Mesothelial cell of epicardium (in vitro differentiated cells): Measurements from ENCODE around the gene C19orf47. TPM values are rescaled to one million over a fixed set of nuclear protein-coding genes. Genes with fewer than 3 reads are reported as not detected.

Experiments
- DNase-seq, 2 experiments: peaks; one replicate each; pipeline ENCODE4 v3.0.0; 2021; ENCODE audit warnings: low spot score in 2 of 2; ENCODE audit not compliant: unreplicated experiment in 2 of 2
- H3K27ac Mint-ChIP-seq: 2 replicates; pipeline ENCODE4 v1.8.0; 2021; ENCODE audit warnings: mixed read lengths
- H3K27me3 Mint-ChIP-seq: 2 replicates; pipeline ENCODE4 v1.8.0; 2021; ENCODE audit warnings: low read depth, mixed read lengths
- H3K36me3 Mint-ChIP-seq: 2 replicates; pipeline ENCODE4 v1.8.0; 2021; ENCODE audit warnings: mixed read lengths
- H3K4me1 Mint-ChIP-seq: 2 replicates; pipeline ENCODE4 v1.8.0; 2021; ENCODE audit warnings: mixed read lengths
- H3K4me3 Mint-ChIP-seq: 2 replicates; pipeline ENCODE4 v1.8.0; 2021; ENCODE audit warnings: mild to moderate bottlenecking, moderate library complexity, mixed read lengths
- H3K9me3 Mint-ChIP-seq: 2 replicates; pipeline ENCODE4 v1.8.0; 2021; ENCODE audit warnings: mixed read lengths
- total RNA-seq: library from RNA; stranded (reverse); gene quantifications from 3 replicates; pipeline ENCODE4 v1.2.1, GENCODE V29; 2021
- TF ChIP-seq, protein P1 (sequence below): fragments of 200-600 bp; sonication (generic); IDR thresholded peaks from one replicate; pipeline ENCODE4 v1.5.0; 2021; ENCODE audit warnings: antibody characterized with exemption; ENCODE audit not compliant: unreplicated experiment

Gene C19orf47
- total RNA-seq, 1 donor from 2014 or later = 17.8 TPM

- Mint-ChIP-seq H3K9me3 (no peaks in the 10 kb centered on the region), H3K27ac (peak overlapping the region; percentile 21)
These were observed 31.4 kb upstream of the C19orf47 start for GRCh38 chr19:40379446-40380198.

GRCh38 chr19:40378509-40378908, 30.3 kb upstream of the C19orf47 start:
- H3K27me3 Mint-ChIP-seq = no peaks in the 10 kb centered on the region
- no peak overlapping the region for H3K4me3 Mint-ChIP-seq
- H3K9me3 Mint-ChIP-seq = no peaks in the 10 kb centered on the region
- H3K4me1 Mint-ChIP-seq = no peaks in the 10 kb centered on the region
- no peak overlapping the region for H3K27ac Mint-ChIP-seq
- TF ChIP-seq, protein P1, sequence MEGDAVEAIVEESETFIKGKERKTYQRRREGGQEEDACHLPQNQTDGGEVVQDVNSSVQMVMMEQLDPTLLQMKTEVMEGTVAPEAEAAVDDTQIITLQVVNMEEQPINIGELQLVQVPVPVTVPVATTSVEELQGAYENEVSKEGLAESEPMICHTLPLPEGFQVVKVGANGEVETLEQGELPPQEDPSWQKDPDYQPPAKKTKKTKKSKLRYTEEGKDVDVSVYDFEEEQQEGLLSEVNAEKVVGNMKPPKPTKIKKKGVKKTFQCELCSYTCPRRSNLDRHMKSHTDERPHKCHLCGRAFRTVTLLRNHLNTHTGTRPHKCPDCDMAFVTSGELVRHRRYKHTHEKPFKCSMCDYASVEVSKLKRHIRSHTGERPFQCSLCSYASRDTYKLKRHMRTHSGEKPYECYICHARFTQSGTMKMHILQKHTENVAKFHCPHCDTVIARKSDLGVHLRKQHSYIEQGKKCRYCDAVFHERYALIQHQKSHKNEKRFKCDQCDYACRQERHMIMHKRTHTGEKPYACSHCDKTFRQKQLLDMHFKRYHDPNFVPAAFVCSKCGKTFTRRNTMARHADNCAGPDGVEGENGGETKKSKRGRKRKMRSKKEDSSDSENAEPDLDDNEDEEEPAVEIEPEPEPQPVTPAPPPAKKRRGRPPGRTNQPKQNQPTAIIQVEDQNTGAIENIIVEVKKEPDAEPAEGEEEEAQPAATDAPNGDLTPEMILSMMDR = no peak
- H3K36me3 Mint-ChIP-seq = peaks cover 26% of the 10 kb centered on the region
- DNase-seq = no peak

More at GRCh38 chr19:40379446-40380198, 31.4 kb upstream of the C19orf47 start:
- DNase-seq = no peak
- Mint-ChIP-seq H3K4me1 (no peaks in the 10 kb centered on the region), H3K27me3 (no peaks in the 10 kb centered on the region), H3K4me3 (no peak overlapping the region), H3K36me3 (peaks cover 22% of the 10 kb centered on the region)
- TF ChIP-seq, protein P1 = no peak

- no peak overlapping the region for H3K4me3 Mint-ChIP-seq
- no peak overlapping the region for H3K27ac Mint-ChIP-seq
- H3K36me3 Mint-ChIP-seq = peaks cover 27% of the 10 kb centered on the region
- H3K27me3 Mint-ChIP-seq = no peaks in the 10 kb centered on the region
- DNase-seq = no peak
- no peaks in the 10 kb centered on the region for H3K9me3 Mint-ChIP-seq
- TF ChIP-seq, protein P1 = no peak
- no peaks in the 10 kb centered on the region for H3K4me1 Mint-ChIP-seq
These were observed 29.7 kb upstream of the C19orf47 start for GRCh38 chr19:40377876-40378385.

GRCh38 chr19:40376286-40376862, 28.2 kb upstream of the C19orf47 start:
- DNase-seq = no peak
- Mint-ChIP-seq H3K9me3 (no peaks in the 10 kb centered on the region), H3K36me3 (peaks cover 29% of the 10 kb centered on the region), H3K4me1 (no peaks in the 10 kb centered on the region), H3K27ac (no peak overlapping the region), H3K27me3 (no peaks in the 10 kb centered on the region), H3K4me3 (no peak overlapping the region)
- TF ChIP-seq, protein P1 = no peak

GRCh38 chr19:40374084-40374483, 25.9 kb upstream of the C19orf47 start:
- Mint-ChIP-seq H3K27ac (no peak overlapping the region), H3K27me3 (no peaks in the 10 kb centered on the region), H3K9me3 (no peaks in the 10 kb centered on the region), H3K36me3 (peaks cover 26% of the 10 kb centered on the region), H3K4me1 (no peaks in the 10 kb centered on the region), H3K4me3 (no peak overlapping the region)
- no peak for DNase-seq
- TF ChIP-seq, protein P1 = no peak
